ENCODE results near the gene SLC37A2. TPM values are rescaled to one million over a fixed set of nuclear protein-coding genes. Genes with fewer than 3 reads are reported as not detected.

The SLC37A2 gene
- total and polyA plus RNA-seq, 2 donors (not counting 3 experiments of a cell fraction or from before 2014, with no cell fraction given), result 1.1 to 1.7 TPM

- ChIA-PET POLR2A (interaction anchor here (0.7 kb wide), 1 partner anchor 393 kb away, joined by 3 read pairs; no protein-coding TSS in a partner anchor), CTCF (no interaction called here)
- no peaks in the 10 kb centered on the region for H3K36me3 ChIP-seq (ENCODE audit: control insufficient read depth in 2 of 2, extremely low read depth in 1 of 2, insufficient read depth in 2 of 2, low read length in 2 of 2)
- no peaks in the 10 kb centered on the region for H3K9me3 ChIP-seq (replicated peaks; ENCODE audit: control insufficient read depth, insufficient read depth, low read length)
- intact Hi-C loops (cut with micrococcal nuclease), result loop anchor here (5.0 kb wide), 1 partner anchor 140 kb away; the partner anchor contains the start of gene ROBO4
- no peaks in the 10 kb centered on the region for H3K27me3 ChIP-seq (ENCODE audit: control insufficient read depth in 2 of 2, insufficient read depth in 2 of 2, low read length in 2 of 2)
- TF ChIP-seq FOS (IDR thresholded peaks at IDR 0.05; ENCODE audit: borderline replicate concordance, insufficient read depth, low read length) (peak; percentile 76), POLR2AphosphoS5 (IDR thresholded peaks at IDR 0.05; ENCODE audit: insufficient read depth, low read depth, low read length) (no peak), JUN (IDR thresholded peaks at IDR 0.05; ENCODE audit: borderline replicate concordance, insufficient read depth, insufficient read length, low read depth) (peak; percentile 76)
- H4K20me1 ChIP-seq (replicated peaks; ENCODE audit: control insufficient read depth, extremely low read depth, insufficient read depth, low read length), result no peaks in the 10 kb centered on the region
- dilution Hi-C loops (cut with MboI; ENCODE audit: extremely low pct_ligation_motif_present, low sequenced_read_pairs), result no loop called here
- H3K4me3 ChIP-seq (replicated peaks in 1 of 3; ENCODE audit: insufficient read depth in 1 of 3, low read depth in 1 of 3, low read length in 3 of 3), result no peak overlapping the region
- FAIRE-seq (peak; percentile 92), DNase-seq (ENCODE audit: low read depth, low spot score) (peak; percentile 70)
- peak overlapping the region; percentile 82 for H3K4me2 ChIP-seq (ENCODE audit: insufficient read depth, low read length)
- H3K27ac ChIP-seq (ENCODE audit: insufficient read depth, low read depth, low read length), result peak overlapping the region; percentile 78
- H3K79me2 ChIP-seq (ENCODE audit: control insufficient read depth, insufficient read depth, low read length), result no peaks in the 10 kb centered on the region
- peak overlapping the region; percentile 69 for H2AFZ ChIP-seq (ENCODE audit: low read depth, low read length)
- BruUV-seq (replicated peaks), result TSS peak; percentile 84
- peak overlapping the region; percentile 33 for H3K9ac ChIP-seq (replicated peaks; ENCODE audit: extremely low read depth, insufficient read depth, low read length)
- H3K4me1 ChIP-seq (ENCODE audit: control insufficient read depth, extremely low read depth, insufficient read depth, low read length), result peaks cover 8% of the 10 kb centered on the region
- H3K9me1 ChIP-seq (replicated peaks; ENCODE audit: control insufficient read depth, extremely low read depth, insufficient read depth, low read length), result no peaks in the 10 kb centered on the region
Observed at GRCh38 chr11:125036933-125037332, 26.2 kb upstream of the SLC37A2 start.

- no peak overlapping the region for H3K4me3 ChIP-seq (replicated peaks in 1 of 3; ENCODE audit: insufficient read depth in 1 of 3, low read depth in 1 of 3, low read length in 3 of 3)
- CTCF ChIA-PET, result interaction anchor here (1.3 kb wide), 1 partner anchor 11 kb away, joined by 3 read pairs; no protein-coding TSS in a partner anchor
- intact Hi-C loops (cut with micrococcal nuclease) (no loop called here), dilution Hi-C loops (cut with MboI; ENCODE audit: extremely low pct_ligation_motif_present, low sequenced_read_pairs) (no loop called here)
- no peaks in the 10 kb centered on the region for H3K4me1 ChIP-seq (ENCODE audit: control insufficient read depth, extremely low read depth, insufficient read depth, low read length)
- H2AFZ ChIP-seq (ENCODE audit: low read depth, low read length), result no peak overlapping the region
- no peaks in the 10 kb centered on the region for H3K9me1 ChIP-seq (replicated peaks; ENCODE audit: control insufficient read depth, extremely low read depth, insufficient read depth, low read length)
- POLR2A ChIA-PET, result no interaction called here
- no TSS peak for BruUV-seq (replicated peaks)
- no peak for FAIRE-seq
- H4K20me1 ChIP-seq (replicated peaks; ENCODE audit: control insufficient read depth, extremely low read depth, insufficient read depth, low read length), result no peaks in the 10 kb centered on the region
- H3K9ac ChIP-seq (replicated peaks; ENCODE audit: extremely low read depth, insufficient read depth, low read length), result no peak overlapping the region
- no peaks in the 10 kb centered on the region for H3K36me3 ChIP-seq (ENCODE audit: control insufficient read depth in 2 of 2, extremely low read depth in 1 of 2, insufficient read depth in 2 of 2, low read length in 2 of 2)
- no peak overlapping the region for H3K27ac ChIP-seq (ENCODE audit: insufficient read depth, low read depth, low read length)
- H3K79me2 ChIP-seq (ENCODE audit: control insufficient read depth, insufficient read depth, low read length), result no peaks in the 10 kb centered on the region
- H3K4me2 ChIP-seq (ENCODE audit: insufficient read depth, low read length), result no peak overlapping the region
- no peaks in the 10 kb centered on the region for H3K27me3 ChIP-seq (ENCODE audit: control insufficient read depth in 2 of 2, insufficient read depth in 2 of 2, low read length in 2 of 2)
- no peak for DNase-seq (ENCODE audit: low read depth, low spot score)
- TF ChIP-seq, protein P1, sequence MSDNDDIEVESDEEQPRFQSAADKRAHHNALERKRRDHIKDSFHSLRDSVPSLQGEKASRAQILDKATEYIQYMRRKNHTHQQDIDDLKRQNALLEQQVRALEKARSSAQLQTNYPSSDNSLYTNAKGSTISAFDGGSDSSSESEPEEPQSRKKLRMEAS (IDR thresholded peaks at IDR 0.05; ENCODE audit: insufficient read depth, insufficient read length), result no peak
- TF ChIP-seq GATA2 (IDR thresholded peaks at IDR 0.05; ENCODE audit: insufficient read depth, insufficient read length, low read depth, low read length), result no peak
- no peak for TF ChIP-seq CTCF (IDR thresholded peaks at IDR 0.05; ENCODE audit: extremely low read depth in 1 of 2, insufficient read depth in 1 of 2, low read depth in 1 of 2, low read length in 2 of 2)
- TF ChIP-seq EZH2 (IDR thresholded peaks at IDR 0.05; ENCODE audit: borderline replicate concordance, low read depth, low read length, severe bottlenecking), result no peak
- TF ChIP-seq JUN (IDR thresholded peaks at IDR 0.05; ENCODE audit: borderline replicate concordance, insufficient read depth, insufficient read length, low read depth), result no peak
- no peak for TF ChIP-seq POLR2AphosphoS5 (IDR thresholded peaks at IDR 0.05; ENCODE audit: insufficient read depth, low read depth, low read length)
- TF ChIP-seq FOS (IDR thresholded peaks at IDR 0.05; ENCODE audit: borderline replicate concordance, insufficient read depth, low read length), result no peak
- no peak for TF ChIP-seq MYC (IDR thresholded peaks at IDR 0.05; ENCODE audit: low read depth, low read length)
- no peaks in the 10 kb centered on the region for H3K9me3 ChIP-seq (replicated peaks; ENCODE audit: control insufficient read depth, insufficient read depth, low read length)
Observed at GRCh38 chr11:125049164-125049792, 13.8 kb upstream of the SLC37A2 start.

Measured in endothelial cell of umbilical vein (primary cell).